Caco-2 (cell line): ENCODE measurements around the gene MGAT3. TPM values are rescaled to one million over a fixed set of nuclear protein-coding genes. Genes with fewer than 3 reads are reported as not detected.

ENCODE experiments used
- BruUV-seq: library from RNA; stranded (reverse); fragments of 400-500 nt; replicated peaks from 2 replicates; lab custom pipeline; 2021; lab: Mats Ljungman, UMichigan
- CTCF ChIA-PET: fragments of 300-600 bp; sonication (Branson Sonifier 250); formaldehyde crosslinking; loops from one replicate; lab custom pipeline; 2022; ENCODE audit warnings: antibody characterized with exemption; lab: Charles Lee
- POLR2A ChIA-PET: fragments of 300-600 bp; sonication (Branson Sonifier 250); formaldehyde crosslinking; loops from one replicate; lab custom pipeline; 2022; ENCODE audit warnings: antibody characterized with exemption; lab: Charles Lee
- DNase-seq, 2 experiments: peaks; one replicate each; pipeline versions ENCODE4 v3.0.0 to v3.0.0-alpha.2; 2020 to 2022
- H3K27me3 ChIP-seq: replicated peaks from 2 replicates; pipeline ENCODE4 v1.6.0; 2011; ENCODE audit warnings: low read length; ENCODE audit not compliant: control insufficient read depth, insufficient read depth
- H3K36me3 ChIP-seq: 2 replicates; pipeline ENCODE4 v1.5.1; 2011; ENCODE audit warnings: low read length; ENCODE audit not compliant: control insufficient read depth, insufficient read depth
- H3K4me1 ChIP-seq: fragments of 250-450 bp; sonication (Bioruptor Pico); 2 replicates; pipeline ENCODE4 v1.5.1; 2020; ENCODE audit warnings: mild to moderate bottlenecking
- H3K4me3 ChIP-seq: 2 replicates; pipeline ENCODE4 v1.5.1; 2011; ENCODE audit warnings: low read depth, mild to moderate bottlenecking, control low read depth, low read length
- H3K9me3 ChIP-seq: fragments of 250-450 bp; sonication (Bioruptor Pico); 2 replicates; pipeline ENCODE4 v1.5.1; 2020; ENCODE audit warnings: mild to moderate bottlenecking, moderate library complexity
- H3K27ac Mint-ChIP-seq: one replicate; pipeline ENCODE4 v1.8.0; 2022; ENCODE audit warnings: mixed read lengths; ENCODE audit not compliant: unreplicated experiment
- H3K27me3 Mint-ChIP-seq: one replicate; pipeline ENCODE4 v1.8.0; 2022; ENCODE audit warnings: mixed read lengths; ENCODE audit not compliant: insufficient read depth, unreplicated experiment
- H3K36me3 Mint-ChIP-seq: one replicate; pipeline ENCODE4 v1.8.0; 2022; ENCODE audit warnings: mild to moderate bottlenecking, mixed read lengths; ENCODE audit not compliant: insufficient read depth, unreplicated experiment
- H3K4me1 Mint-ChIP-seq: one replicate; pipeline ENCODE4 v1.8.0; 2022; ENCODE audit warnings: low read depth, mixed read lengths; ENCODE audit not compliant: unreplicated experiment
- H3K4me3 Mint-ChIP-seq: one replicate; pipeline ENCODE4 v1.8.0; 2022; ENCODE audit warnings: mild to moderate bottlenecking, moderate library complexity, mixed read lengths; ENCODE audit not compliant: unreplicated experiment
- H3K9me3 Mint-ChIP-seq: one replicate; pipeline ENCODE4 v1.8.0; 2022; ENCODE audit warnings: mixed read lengths; ENCODE audit not compliant: unreplicated experiment
- CTCF ChIP-seq, 2 experiments: fragments of 200-600 bp in 1 of 2; IDR thresholded peaks; 1 replicate in 1 of 2; 2 replicates in 1 of 2; pipeline versions ENCODE4 v1.5.1 to v1.8.0; 2011 to 2022; ENCODE audit warnings: antibody characterized with exemption in 1 of 2, control low read depth in 1 of 2, inconsistent platforms in 1 of 2, low read depth in 1 of 2, low read length in 1 of 2, mild to moderate bottlenecking in 1 of 2, moderate library complexity in 1 of 2; ENCODE audit not compliant: insufficient read depth in 1 of 2, severe bottlenecking in 1 of 2, unreplicated experiment in 1 of 2
- intact Hi-C: fragments of 100-400 bp; cut with micrococcal nuclease; formaldehyde crosslinking; loops from one replicate; pipeline ENCODE4 v1.10.0; 2022; ENCODE audit not compliant: unreplicated experiment
- total RNA-seq: library from RNA; stranded (reverse); gene quantifications from 2 replicates; pipeline ENCODE4 v1.2.3, GENCODE V29; 2022

MGAT3 gene
- total RNA-seq, 1 experiment from 2014 or later: 16.6 TPM

GRCh38 chr22:39429186-39429585 lies 27.6 kb upstream of the MGAT3 start:
- no peaks in the 10 kb centered on the region for H3K27me3 Mint-ChIP-seq
- no peaks in the 10 kb centered on the region for H3K36me3 ChIP-seq
- H3K4me3 ChIP-seq: no peak overlapping the region
- peak overlapping the region; percentile 42 for H3K27ac Mint-ChIP-seq
- peaks cover 36% of the 10 kb centered on the region for H3K36me3 Mint-ChIP-seq
- H3K27me3 ChIP-seq: no peaks in the 10 kb centered on the region
- POLR2A ChIA-PET: interaction anchor here (0.5 kb wide), 1 partner anchor 46 kb away, joined by 4 read pairs; no protein-coding TSS in a partner anchor
- no peak overlapping the region for H3K4me3 Mint-ChIP-seq
- peaks cover 19% of the 10 kb centered on the region for H3K4me1 ChIP-seq
- no peak for TF ChIP-seq CTCF (IDR thresholded peaks at IDR 0.05; ENCODE audit: insufficient read depth in 1 of 2, low read depth in 1 of 2, low read length in 1 of 2, severe bottlenecking in 1 of 2, unreplicated experiment in 1 of 2)
- no peak for DNase-seq
- H3K4me1 Mint-ChIP-seq: no peaks in the 10 kb centered on the region
- no peaks in the 10 kb centered on the region for H3K9me3 Mint-ChIP-seq
- CTCF ChIA-PET: no interaction called here
- intact Hi-C loops: no loop called here
- BruUV-seq: no TSS peak
- H3K9me3 ChIP-seq: no peaks in the 10 kb centered on the region

- no peak for DNase-seq
- no peak for TF ChIP-seq CTCF (IDR thresholded peaks at IDR 0.05; ENCODE audit: insufficient read depth in 1 of 2, low read depth in 1 of 2, low read length in 1 of 2, severe bottlenecking in 1 of 2, unreplicated experiment in 1 of 2)
- H3K27me3 Mint-ChIP-seq: no peaks in the 10 kb centered on the region
- H3K4me3 ChIP-seq: no peak overlapping the region
- H3K27ac Mint-ChIP-seq: no peak overlapping the region
- intact Hi-C loops: no loop called here
- peaks cover 19% of the 10 kb centered on the region for H3K4me1 ChIP-seq
- ChIA-PET CTCF (no interaction called here), POLR2A (no interaction called here)
- no TSS peak for BruUV-seq
- H3K36me3 Mint-ChIP-seq: peaks cover 36% of the 10 kb centered on the region
- H3K9me3 ChIP-seq: no peaks in the 10 kb centered on the region
- H3K27me3 ChIP-seq: no peaks in the 10 kb centered on the region
- no peaks in the 10 kb centered on the region for H3K4me1 Mint-ChIP-seq
- H3K9me3 Mint-ChIP-seq: no peaks in the 10 kb centered on the region
- no peaks in the 10 kb centered on the region for H3K36me3 ChIP-seq
- H3K4me3 Mint-ChIP-seq: no peak overlapping the region
These were observed 26.8 kb upstream of the MGAT3 start for GRCh38 chr22:39429916-39430575.

- DNase-seq: no peak
- intact Hi-C loops: no loop called here
- Mint-ChIP-seq H3K4me1 (no peaks in the 10 kb centered on the region), H3K4me3 (no peak overlapping the region), H3K27me3 (no peaks in the 10 kb centered on the region), H3K9me3 (no peaks in the 10 kb centered on the region), H3K27ac (no peak overlapping the region), H3K36me3 (peaks cover 36% of the 10 kb centered on the region)
- ChIA-PET CTCF (interaction anchor here (0.6 kb wide), 1 partner anchor 258 kb away, joined by 3 read pairs; no protein-coding TSS in a partner anchor), POLR2A (no interaction called here)
- no peaks in the 10 kb centered on the region for H3K36me3 ChIP-seq
- H3K4me3 ChIP-seq: no peak overlapping the region
- peaks cover 19% of the 10 kb centered on the region for H3K4me1 ChIP-seq
- H3K27me3 ChIP-seq: no peaks in the 10 kb centered on the region
- TSS peak; percentile 21 for BruUV-seq
- TF ChIP-seq CTCF (IDR thresholded peaks at IDR 0.05; ENCODE audit: insufficient read depth in 1 of 2, low read depth in 1 of 2, low read length in 1 of 2, severe bottlenecking in 1 of 2, unreplicated experiment in 1 of 2): no peak
- H3K9me3 ChIP-seq: no peaks in the 10 kb centered on the region
These were observed 26.1 kb upstream of the MGAT3 start for GRCh38 chr22:39430576-39431150.
